Activated CD4-positive, alpha-beta T cell treated with anti-CD3 and anti-CD28 coated beads for 36 hours (primary cell): Measurements from ENCODE around the gene IVNS1ABP. TPM values are rescaled to one million over a fixed set of nuclear protein-coding genes. Genes with fewer than 3 reads are reported as not detected.

Experiments used
- ATAC-seq: fragments of 200-7000 bp; cut with Tn5 transposase; one replicate; pipeline ENCODE4 v1.10.0; 2021; ENCODE audit warnings: mild to moderate bottlenecking, moderate library complexity
- CTCF ChIA-PET: fragments of 350-600 bp; sonication (Branson Sonifier 250); formaldehyde crosslinking; loops from one replicate; lab custom pipeline; 2021; ENCODE audit warnings: antibody characterized with exemption; lab: Charles Lee
- POLR2A ChIA-PET: fragments of 350-600 bp; sonication (Branson Sonifier 250); formaldehyde crosslinking; loops from one replicate; lab custom pipeline; 2021; ENCODE audit warnings: antibody characterized with exemption, inconsistent platforms; lab: Charles Lee
- DNase-seq: peaks from one replicate; pipeline ENCODE4 v3.0.0-alpha.2; 2020
- H3K27ac Mint-ChIP-seq: one replicate; pipeline ENCODE4 v1.8.0; 2021; ENCODE audit warnings: mixed read lengths
- H3K27me3 Mint-ChIP-seq: one replicate; pipeline ENCODE4 v1.8.0; 2021; ENCODE audit warnings: mixed read lengths
- H3K36me3 Mint-ChIP-seq: one replicate; pipeline ENCODE4 v1.8.0; 2021; ENCODE audit warnings: low read depth, mixed read lengths
- H3K4me1 Mint-ChIP-seq: one replicate; pipeline ENCODE4 v1.8.0; 2021; ENCODE audit warnings: mixed read lengths
- H3K4me3 Mint-ChIP-seq: one replicate; pipeline ENCODE4 v1.8.0; 2021; ENCODE audit warnings: mild to moderate bottlenecking, moderate library complexity, mixed read lengths
- H3K9me3 Mint-ChIP-seq: one replicate; pipeline ENCODE4 v1.8.0; 2021; ENCODE audit warnings: low read depth, mixed read lengths
- intact Hi-C, 2 experiments: fragments of 100-400 bp; cut with DNase I in 1 of 2; cut with micrococcal nuclease in 1 of 2; formaldehyde crosslinking; loops; one replicate each; pipeline versions ENCODE4 v1.14.2 to v1.15.1; 2022 to 2024; cut with DNase I, micrococcal nuclease
- total RNA-seq, 2 experiments: library from RNA; stranded (reverse); gene quantifications; one replicate each; pipeline ENCODE4 v1.2.3, GENCODE V29; 2021

The IVNS1ABP gene
- total RNA-seq, 2 experiments from 2014 or later = 116 to 129 TPM

- POLR2A ChIA-PET = interaction anchor here (0.6 kb wide), 1 partner anchor 15 kb away, joined by 6 read pairs; no protein-coding TSS in a partner anchor
- ATAC-seq (no peak), DNase-seq (peak; percentile 18)
- peaks cover 37% of the 10 kb centered on the region for H3K36me3 Mint-ChIP-seq
- CTCF ChIA-PET = interaction anchor here (1.0 kb wide), 2 partner anchors 156 to 355 kb away, joined by 3 read pairs; no protein-coding TSS in a partner anchor
- peaks cover 46% of the 10 kb centered on the region for H3K4me1 Mint-ChIP-seq
- intact Hi-C loops = loop anchor here (1.0 to 10.0 kb wide), 14 partner anchors 23 to 1843 kb away; partner anchors contain the start of genes ARPC5 (in 2 of the 2), ODR4 (in 2 of the 2), TPR (in 2 of the 2) and EDEM3 (in 1 of the 2)
- no peaks in the 10 kb centered on the region for H3K27me3 Mint-ChIP-seq
- H3K4me3 Mint-ChIP-seq = peak overlapping the region; percentile 84
- H3K9me3 Mint-ChIP-seq = no peaks in the 10 kb centered on the region
- H3K27ac Mint-ChIP-seq = peak overlapping the region; percentile 99
Measured at GRCh38 chr1:185315445-185316071, 1.5 kb downstream of the IVNS1ABP start.

GRCh38 chr1:185314411-185314810 is 2.6 kb downstream of the IVNS1ABP start:
- ATAC-seq = no peak
- CTCF ChIA-PET = interaction anchor here (0.6 to 1.5 kb wide), 5 partner anchors 27 to 366 kb away, joined by 3 to 4 read pairs (median 3); no protein-coding TSS in a partner anchor
- Mint-ChIP-seq H3K27ac (peak overlapping the region; percentile 76), H3K9me3 (no peaks in the 10 kb centered on the region), H3K4me1 (peaks cover 43% of the 10 kb centered on the region), H3K27me3 (no peaks in the 10 kb centered on the region), H3K36me3 (peaks cover 39% of the 10 kb centered on the region), H3K4me3 (peak overlapping the region; percentile 84)
- POLR2A ChIA-PET = interaction anchor here (0.6 kb wide), 2 partner anchors 131 to 153 kb away, joined by 5 to 7 read pairs; no protein-coding TSS in a partner anchor
- DNase-seq = no peak
- intact Hi-C loops = loop anchor here in 1 of 2 experiments (10.0 kb wide), 1 partner anchor 1680 kb away; the partner anchor contains the start of gene ARPC5

- ATAC-seq (no peak), DNase-seq (no peak)
- intact Hi-C loops = loop anchor here in 1 of 2 experiments (10.0 kb wide), 1 partner anchor 1678 kb away; the partner anchor contains the start of gene ARPC5
- ChIA-PET CTCF (interaction anchor here (1.6 kb wide), 1 partner anchor 368 kb away, joined by 3 read pairs; no protein-coding TSS in a partner anchor), POLR2A (no interaction called here)
- peak overlapping the region; percentile 84 for H3K4me3 Mint-ChIP-seq
- H3K36me3 Mint-ChIP-seq = peaks cover 51% of the 10 kb centered on the region
- H3K27ac Mint-ChIP-seq = no peak overlapping the region
- no peaks in the 10 kb centered on the region for H3K9me3 Mint-ChIP-seq
- H3K4me1 Mint-ChIP-seq = peaks cover 32% of the 10 kb centered on the region
- H3K27me3 Mint-ChIP-seq = no peaks in the 10 kb centered on the region
Measured at GRCh38 chr1:185312361-185313138, 4.5 kb downstream of the IVNS1ABP start.

- peaks cover 59% of the 10 kb centered on the region for H3K36me3 Mint-ChIP-seq
- intact Hi-C loops = loop anchor here in 1 of 2 experiments (10.0 kb wide), 1 partner anchor 1677 kb away; the partner anchor contains the start of gene ARPC5
- no peak overlapping the region for H3K27ac Mint-ChIP-seq
- ATAC-seq = no peak
- peak overlapping the region; percentile 17 for H3K4me3 Mint-ChIP-seq
- no peak for DNase-seq
- H3K27me3 Mint-ChIP-seq = no peaks in the 10 kb centered on the region
- ChIA-PET CTCF (interaction anchor here (1.6 kb wide), 1 partner anchor 369 kb away, joined by 3 read pairs; no protein-coding TSS in a partner anchor), POLR2A (no interaction called here)
- H3K9me3 Mint-ChIP-seq = no peaks in the 10 kb centered on the region
- peaks cover 32% of the 10 kb centered on the region for H3K4me1 Mint-ChIP-seq
Measured at GRCh38 chr1:185311589-185312225, 5.3 kb downstream of the IVNS1ABP start.

- Mint-ChIP-seq H3K9me3 (no peaks in the 10 kb centered on the region), H3K27ac (no peak overlapping the region), H3K4me1 (peaks cover 31% of the 10 kb centered on the region), H3K4me3 (no peak overlapping the region), H3K27me3 (no peaks in the 10 kb centered on the region), H3K36me3 (peaks cover 67% of the 10 kb centered on the region)
- ATAC-seq = no peak
- POLR2A ChIA-PET = no interaction called here
- CTCF ChIA-PET = interaction anchor here (1.3 kb wide), 1 partner anchor 29 kb away, joined by 3 read pairs; no protein-coding TSS in a partner anchor
- DNase-seq = no peak
- intact Hi-C loops = loop anchor here in 1 of 2 experiments (10.0 kb wide), 1 partner anchor 1025 kb away; no protein-coding TSS in a partner anchor
Measured at GRCh38 chr1:185309566-185309965, 7.5 kb downstream of the IVNS1ABP start.

- peaks cover 69% of the 10 kb centered on the region for H3K36me3 Mint-ChIP-seq
- H3K4me1 Mint-ChIP-seq = peaks cover 16% of the 10 kb centered on the region
- DNase-seq (no peak), ATAC-seq (no peak)
- ChIA-PET POLR2A (interaction anchor here (0.7 kb wide), 1 partner anchor 9 kb away, joined by 3 read pairs; the partner anchor contains the start of gene IVNS1ABP), CTCF (no interaction called here)
- no peak overlapping the region for H3K4me3 Mint-ChIP-seq
- intact Hi-C loops = loop anchor here in 1 of 2 experiments (10.0 kb wide), 1 partner anchor 1027 kb away; no protein-coding TSS in a partner anchor
- no peak overlapping the region for H3K27ac Mint-ChIP-seq
- H3K27me3 Mint-ChIP-seq = no peaks in the 10 kb centered on the region
- no peaks in the 10 kb centered on the region for H3K9me3 Mint-ChIP-seq
Measured at GRCh38 chr1:185308126-185308525, 8.9 kb downstream of the IVNS1ABP start.

GRCh38 chr1:185305419-185305818 is 11.6 kb downstream of the IVNS1ABP start:
- Mint-ChIP-seq H3K27me3 (no peaks in the 10 kb centered on the region), H3K9me3 (no peaks in the 10 kb centered on the region), H3K4me3 (no peak overlapping the region), H3K36me3 (peaks cover 69% of the 10 kb centered on the region), H3K4me1 (peaks cover 2% of the 10 kb centered on the region), H3K27ac (no peak overlapping the region)
- ChIA-PET POLR2A (no interaction called here), CTCF (interaction anchor here (1.5 kb wide), 1 partner anchor 12 kb away, joined by 3 read pairs; no protein-coding TSS in a partner anchor)
- no peak for DNase-seq
- intact Hi-C loops = loop anchor here in 1 of 2 experiments (10.0 kb wide), 1 partner anchor 1029 kb away; no protein-coding TSS in a partner anchor
- ATAC-seq = no peak

- ATAC-seq = no peak
- H3K9me3 Mint-ChIP-seq = no peaks in the 10 kb centered on the region
- peaks cover 2% of the 10 kb centered on the region for H3K4me1 Mint-ChIP-seq
- POLR2A ChIA-PET = interaction anchor here (0.7 to 1.8 kb wide), 2 partner anchors 15 to 20 kb away, joined by 3 to 6 read pairs; no protein-coding TSS in a partner anchor
- no peak overlapping the region for H3K27ac Mint-ChIP-seq
- CTCF ChIA-PET = interaction anchor here (1.5 kb wide), 1 partner anchor 296 kb away, joined by 4 read pairs; no protein-coding TSS in a partner anchor
- H3K27me3 Mint-ChIP-seq = no peaks in the 10 kb centered on the region
- intact Hi-C loops = loop anchor here in 1 of 2 experiments (10.0 kb wide), 1 partner anchor 1035 kb away; no protein-coding TSS in a partner anchor
- peaks cover 69% of the 10 kb centered on the region for H3K36me3 Mint-ChIP-seq
- no peak for DNase-seq
- no peak overlapping the region for H3K4me3 Mint-ChIP-seq
Measured at GRCh38 chr1:185300152-185300551, 16.9 kb downstream of the IVNS1ABP start.

- no peaks in the 10 kb centered on the region for H3K9me3 Mint-ChIP-seq
- ChIA-PET POLR2A (no interaction called here), CTCF (no interaction called here)
- DNase-seq (no peak), ATAC-seq (no peak)
- intact Hi-C loops = no loop called here
- H3K27me3 Mint-ChIP-seq = no peaks in the 10 kb centered on the region
- H3K27ac Mint-ChIP-seq = no peak overlapping the region
- peaks cover 69% of the 10 kb centered on the region for H3K36me3 Mint-ChIP-seq
- H3K4me3 Mint-ChIP-seq = no peak overlapping the region
- peaks cover 7% of the 10 kb centered on the region for H3K4me1 Mint-ChIP-seq
Measured at GRCh38 chr1:185297982-185298381, 19.1 kb downstream of the IVNS1ABP start.

GRCh38 chr1:185295091-185295490 is 22.0 kb downstream of the IVNS1ABP start:
- no peak overlapping the region for H3K27ac Mint-ChIP-seq

More at GRCh38 chr1:185295091-185295490, 22.0 kb downstream of the IVNS1ABP start:
- Mint-ChIP-seq H3K9me3 (no peaks in the 10 kb centered on the region), H3K36me3 (peaks cover 55% of the 10 kb centered on the region), H3K4me1 (peaks cover 12% of the 10 kb centered on the region), H3K4me3 (no peak overlapping the region), H3K27me3 (no peaks in the 10 kb centered on the region)
- intact Hi-C loops = no loop called here
- DNase-seq = no peak
- no peak for ATAC-seq
- POLR2A ChIA-PET = interaction anchor here (0.7 kb wide), 1 partner anchor 416 kb away, joined by 5 read pairs; no protein-coding TSS in a partner anchor
- CTCF ChIA-PET = interaction anchor here (0.6 to 1.6 kb wide), 3 partner anchors 11 to 376 kb away, joined by 3 to 5 read pairs (median 4); no protein-coding TSS in a partner anchor
